HepG2 (cell line): Measurements from ENCODE around the gene DCLK1.

Source experiments
- POLR2A ChIP-seq, 2 experiments: IDR thresholded peaks; 2 replicates each; pipeline ENCODE4 v1.6.1; 2011; ENCODE audit warnings: low read depth in 2 of 2, low read length in 2 of 2, mild to moderate bottlenecking in 1 of 2, moderate library complexity in 1 of 2; ENCODE audit not compliant: insufficient read depth in 1 of 2
- ZNF841 ChIP-seq: sonication (generic); formaldehyde crosslinking; IDR thresholded peaks from 2 replicates; pipeline ENCODE4 v1.8.1; 2023; ENCODE audit warnings: missing genetic modification reagents, borderline replicate concordance

- TF ChIP-seq ZNF841 (CRISPR knock-in tag), result no peak
- TF ChIP-seq POLR2A (IDR thresholded peaks at IDR 0.05; ENCODE audit: insufficient read depth in 1 of 2, low read depth in 2 of 2, low read length in 2 of 2), result no peak
These were observed 44.4 kb upstream of the DCLK1 start for GRCh38 chr13:36175621-36176020.
